ENCODE results near the gene DBH. TPM values are rescaled to one million over a fixed set of nuclear protein-coding genes. Genes with fewer than 3 reads are reported as not detected.

The DBH gene
- total RNA-seq, 1 donor from 2014 or later, result not detected

- intact Hi-C loops (cut with micrococcal nuclease), result no loop called here
- peak; percentile 5 for DNase-seq
- no peak for ATAC-seq
Measured at GRCh38 chr9:133677126-133678010, 41.2 kb downstream of the DBH start.

GRCh38 chr9:133679056-133679455 lies 42.9 kb downstream of the DBH start:
- intact Hi-C loops (cut with micrococcal nuclease), result no loop called here
- DNase-seq (peak; percentile 21), ATAC-seq (no peak)

- ATAC-seq (peak; percentile 34), DNase-seq (peak; percentile 66)
- intact Hi-C loops (cut with micrococcal nuclease), result no loop called here
Measured at GRCh38 chr9:133679466-133680061, 43.4 kb downstream of the DBH start.

GRCh38 chr9:133680250-133680975 lies 44.2 kb downstream of the DBH start:
- DNase-seq (peak; percentile 4), ATAC-seq (no peak)
- intact Hi-C loops (cut with micrococcal nuclease), result no loop called here

- ATAC-seq (no peak), DNase-seq (no peak)
- intact Hi-C loops (cut with micrococcal nuclease), result no loop called here
Measured at GRCh38 chr9:133680976-133681657, 45.0 kb downstream of the DBH start.

GRCh38 chr9:133681658-133682306 lies 45.6 kb downstream of the DBH start:
- ATAC-seq (no peak), DNase-seq (no peak)
- intact Hi-C loops (cut with micrococcal nuclease), result no loop called here

GRCh38 chr9:133682818-133683585 lies 46.8 kb downstream of the DBH start:
- DNase-seq (peak; percentile 67), ATAC-seq (peak; percentile 35)
- intact Hi-C loops (cut with micrococcal nuclease), result no loop called here

GRCh38 chr9:133683586-133684120 lies 47.5 kb downstream of the DBH start:
- DNase-seq (peak; percentile 81), ATAC-seq (peak; percentile 78)
- intact Hi-C loops (cut with micrococcal nuclease), result no loop called here

GRCh38 chr9:133684121-133684935 lies 48.2 kb downstream of the DBH start:
- DNase-seq (peak; percentile 59), ATAC-seq (peak; percentile 41)
- intact Hi-C loops (cut with micrococcal nuclease), result no loop called here

- DNase-seq (no peak), ATAC-seq (no peak)
- intact Hi-C loops (cut with micrococcal nuclease), result no loop called here
Measured at GRCh38 chr9:133684936-133685361, 48.8 kb downstream of the DBH start.

GRCh38 chr9:133685653-133686609 lies 49.8 kb downstream of the DBH start:
- no peak for ATAC-seq
- no peak for DNase-seq
- intact Hi-C loops (cut with micrococcal nuclease), result no loop called here

- ATAC-seq (peak; percentile 70), DNase-seq (peak; percentile 79)
- intact Hi-C loops (cut with micrococcal nuclease), result no loop called here
Measured at GRCh38 chr9:133686642-133687575, 50.7 kb downstream of the DBH start.

- no peak for ATAC-seq
- intact Hi-C loops (cut with micrococcal nuclease), result no loop called here
- no peak for DNase-seq
Measured at GRCh38 chr9:133687856-133688761, 51.9 kb downstream of the DBH start.

GRCh38 chr9:133689151-133689763 lies 53.1 kb downstream of the DBH start:
- ATAC-seq, result no peak
- no peak for DNase-seq
- intact Hi-C loops (cut with micrococcal nuclease), result no loop called here

Data from left ventricle myocardium superior (tissue), 1 donor.